ENCODE measurements around the gene MEF2A.
A peak's percentile ranks its signal among the peaks of the same experiment; 100 is the strongest.

Gene MEF2A

DNA sequence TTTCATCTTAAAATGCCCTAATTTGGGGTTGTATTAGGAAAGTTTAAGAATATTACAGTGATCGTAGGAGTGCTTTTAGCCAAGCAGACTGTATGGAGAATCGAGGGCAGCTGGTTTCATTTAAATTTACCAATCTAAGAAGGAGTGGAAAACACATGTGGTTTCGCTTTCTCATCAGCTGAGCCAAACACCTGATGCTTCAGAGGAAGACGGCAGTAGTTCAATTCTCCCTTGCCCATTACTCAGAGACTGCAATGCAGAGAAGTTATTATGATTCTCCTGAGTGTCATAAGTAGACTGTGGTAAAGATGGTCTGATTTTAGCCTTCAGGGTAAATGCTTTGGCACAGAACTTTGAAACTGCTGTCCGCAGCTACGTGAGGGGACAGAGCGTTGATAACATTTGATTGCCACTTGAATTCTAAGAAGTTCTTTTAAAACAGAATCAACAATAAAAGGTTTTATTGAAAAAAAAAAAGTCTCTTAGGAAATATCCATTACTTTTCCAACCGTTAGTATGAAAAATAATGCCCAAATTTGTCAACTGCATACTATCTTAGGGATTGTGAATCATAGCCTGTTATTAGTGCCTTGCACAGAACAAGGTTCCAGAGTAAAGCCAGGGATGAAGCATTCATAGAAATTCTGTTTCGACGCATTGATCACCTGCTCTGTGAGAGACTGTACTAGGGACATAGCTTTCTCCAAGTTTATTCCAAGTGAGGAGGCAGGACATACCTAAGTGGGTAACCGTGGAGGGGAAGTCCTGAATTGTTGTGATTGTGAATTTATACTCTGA is 141.9 kb downstream of the MEF2A start:
- Histone ChIP-seq H4K20me1 (peaks cover 40% of the 10 kb centered on the region), H3K9ac (0 out of 2 replicates have a peak overlapping the region, but pooled peaks have one; percentile 23), H3K9me3 (no peaks in the 10 kb centered on the region), H3K27ac (peak overlapping the region; percentile 11; the same call in 1 of the 2 replicates), H3K36me3 (peaks cover 53% of the 10 kb centered on the region), H3K27me3 (no peaks in the 10 kb centered on the region), H3K4me2 (peak overlapping the region; percentile 46), H3K4me1 (peaks cover 98% of the 10 kb centered on the region), H3K4me3 (no peak overlapping the region)
- no peak for TF ChIP-seq Cebpa-rat (IDR thresholded peaks at IDR 0.05)

DNA sequence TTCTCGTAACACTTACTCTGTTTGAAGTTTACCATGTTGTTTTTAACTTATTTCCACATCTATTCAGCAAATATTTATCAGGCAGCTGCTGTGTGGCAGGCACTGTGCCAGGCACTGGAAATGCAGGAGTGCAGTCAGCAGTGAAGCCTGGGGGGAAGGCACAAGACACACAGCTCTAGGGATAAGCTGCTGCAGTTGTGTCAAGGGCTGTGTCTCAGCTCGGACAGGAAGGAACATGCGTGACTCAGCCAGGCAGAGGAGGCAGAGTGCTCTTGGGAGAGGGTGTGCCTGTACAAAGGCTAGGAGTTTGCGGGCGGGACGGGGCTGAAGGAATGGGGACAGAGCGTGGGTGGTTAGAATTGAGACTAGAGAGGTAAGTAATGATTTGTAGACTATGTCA is 142.8 kb downstream of the MEF2A start:
- Histone ChIP-seq H3K9me3 (no peaks in the 10 kb centered on the region), H4K20me1 (peaks cover 41% of the 10 kb centered on the region), H3K27ac (peak overlapping the region; percentile 8; the same call in 1 of the 2 replicates), H3K4me1 (peaks cover 95% of the 10 kb centered on the region), H3K4me2 (no peak overlapping the region), H3K27me3 (no peaks in the 10 kb centered on the region), H3K4me3 (no peak overlapping the region), H3K9ac (no peak overlapping the region), H3K36me3 (peaks cover 58% of the 10 kb centered on the region)
- no peak for TF ChIP-seq Cebpa-rat (IDR thresholded peaks at IDR 0.05)

DNA sequence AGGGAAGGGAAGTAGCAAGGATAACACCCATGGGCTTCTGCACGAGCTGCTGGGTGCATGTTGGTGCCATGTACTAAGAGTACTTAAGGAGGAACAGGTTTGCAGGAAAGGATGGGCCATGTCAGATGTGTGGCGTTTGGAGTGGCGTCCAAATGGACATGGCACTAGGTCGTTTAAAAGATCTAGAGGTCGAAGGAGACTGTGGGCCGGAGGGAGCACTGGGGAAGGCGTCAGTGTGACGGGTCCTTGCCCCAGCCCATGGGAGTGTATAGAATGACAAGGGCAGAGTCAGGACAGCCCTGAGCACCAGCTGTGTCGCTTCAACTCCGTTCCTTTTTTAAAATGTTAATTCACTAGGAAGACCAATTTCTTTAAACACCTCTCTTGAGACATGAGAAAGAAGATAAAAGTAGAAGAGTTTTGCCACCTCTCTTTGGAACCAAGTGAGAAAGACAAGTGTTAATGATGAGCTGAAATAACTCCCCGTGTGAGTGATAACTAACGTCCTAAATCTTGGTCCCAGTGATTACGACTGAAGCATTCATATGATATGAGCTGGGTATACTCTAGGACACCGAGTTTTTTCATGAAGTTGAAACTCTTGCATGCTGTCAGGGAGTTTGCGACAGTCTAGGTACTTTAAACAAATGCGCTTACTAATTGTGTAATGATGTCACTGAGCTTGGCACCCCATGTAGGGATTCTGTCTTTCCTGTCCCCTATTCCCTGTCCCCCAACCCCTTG is 143.6 kb downstream of the MEF2A start:
- Histone ChIP-seq H3K9ac (no peak overlapping the region), H3K27me3 (no peaks in the 10 kb centered on the region), H3K27ac (0 out of 2 replicates have a peak overlapping the region, but pooled peaks have one; percentile 8), H3K4me2 (no peak overlapping the region), H3K36me3 (peaks cover 67% of the 10 kb centered on the region), H3K9me3 (no peaks in the 10 kb centered on the region), H4K20me1 (peaks cover 41% of the 10 kb centered on the region), H3K4me3 (no peak overlapping the region), H3K4me1 (peaks cover 94% of the 10 kb centered on the region)
- no peak for TF ChIP-seq Cebpa-rat (IDR thresholded peaks at IDR 0.05)

DNA sequence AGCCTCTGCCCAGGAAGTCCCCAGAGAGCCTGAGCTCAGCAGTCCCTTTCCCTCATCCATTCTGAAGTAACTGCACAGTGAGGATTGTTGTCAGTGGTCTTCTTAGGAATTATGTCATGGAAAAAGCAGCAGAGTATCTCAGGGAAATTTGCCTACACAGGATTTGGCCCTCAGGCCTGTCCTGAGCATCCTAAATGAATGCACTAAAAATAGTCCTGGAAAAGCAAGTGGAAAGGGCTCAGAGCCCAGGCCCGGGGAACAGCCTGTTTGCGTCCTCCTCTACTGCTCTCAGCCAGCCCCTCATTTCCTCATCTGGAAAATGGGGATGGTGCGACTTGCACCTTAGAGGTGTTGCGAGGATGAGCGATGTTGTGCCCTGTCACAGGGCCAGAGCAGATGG is 145.8 kb downstream of the MEF2A start:
- Histone ChIP-seq H3K4me1 (peaks cover 94% of the 10 kb centered on the region), H3K4me2 (peak overlapping the region; percentile 61), H4K20me1 (peaks cover 41% of the 10 kb centered on the region), H3K9me3 (no peaks in the 10 kb centered on the region), H3K9ac (0 out of 2 replicates have a peak overlapping the region, but pooled peaks have one; percentile 2), H3K27ac (0 out of 2 replicates have a peak overlapping the region, but pooled peaks have one; percentile 1), H3K27me3 (no peaks in the 10 kb centered on the region), H3K4me3 (no peak overlapping the region), H3K36me3 (peaks cover 72% of the 10 kb centered on the region)
- no peak for TF ChIP-seq Cebpa-rat (IDR thresholded peaks at IDR 0.05)

DNA sequence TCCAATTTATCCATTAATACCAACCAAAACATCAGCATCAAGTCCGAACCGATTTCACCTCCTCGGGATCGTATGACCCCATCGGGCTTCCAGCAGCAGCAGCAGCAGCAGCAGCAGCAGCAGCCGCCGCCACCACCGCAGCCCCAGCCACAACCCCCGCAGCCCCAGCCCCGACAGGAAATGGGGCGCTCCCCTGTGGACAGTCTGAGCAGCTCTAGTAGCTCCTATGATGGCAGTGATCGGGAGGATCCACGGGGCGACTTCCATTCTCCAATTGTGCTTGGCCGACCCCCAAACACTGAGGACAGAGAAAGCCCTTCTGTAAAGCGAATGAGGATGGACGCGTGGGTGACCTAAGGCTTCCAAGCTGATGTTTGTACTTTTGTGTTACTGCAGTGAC is 146.6 kb downstream of the MEF2A start:
- Histone ChIP-seq H3K36me3 (peaks cover 72% of the 10 kb centered on the region), H3K4me2 (peak overlapping the region; percentile 61), H3K27ac (0 out of 2 replicates have a peak overlapping the region, but pooled peaks have one; percentile 1), H3K9ac (no peak overlapping the region), H3K4me1 (peaks cover 92% of the 10 kb centered on the region), H3K9me3 (no peaks in the 10 kb centered on the region), H3K4me3 (no peak overlapping the region), H4K20me1 (peaks cover 41% of the 10 kb centered on the region), H3K27me3 (no peaks in the 10 kb centered on the region)
- no peak for TF ChIP-seq Cebpa-rat (IDR thresholded peaks at IDR 0.05)

- Histone ChIP-seq H3K4me1 (peaks cover 93% of the 10 kb centered on the region), H3K9ac (peak overlapping the region; percentile 79), H3K36me3 (peaks cover 30% of the 10 kb centered on the region), H3K4me3 (peak overlapping the region; percentile 58), H3K9me3 (peaks cover under 1% of the 10 kb centered on the region), H3K27me3 (no peaks in the 10 kb centered on the region), H3K27ac (peak overlapping the region; percentile 96), H4K20me1 (peaks cover 12% of the 10 kb centered on the region), H3K4me2 (peak overlapping the region; percentile 94)
- TF ChIP-seq Cebpa-rat (IDR thresholded peaks at IDR 0.05): no peak
Measured at GRCh38 chr15:99716540-99717095, 150.8 kb downstream of the MEF2A start.

GRCh38 chr15:99717161-99718009 is 151.6 kb downstream of the MEF2A start:
- Histone ChIP-seq H3K9me3 (peaks cover 9% of the 10 kb centered on the region), H3K4me2 (peak overlapping the region; percentile 94), H3K4me1 (peaks cover 92% of the 10 kb centered on the region), H3K27ac (peak overlapping the region; percentile 96), H3K27me3 (no peaks in the 10 kb centered on the region), H3K36me3 (peaks cover 29% of the 10 kb centered on the region), H3K4me3 (peak overlapping the region; percentile 58), H3K9ac (peak overlapping the region; percentile 79), H4K20me1 (peaks cover 4% of the 10 kb centered on the region; the same call in 1 of the 2 replicates)
- no peak for TF ChIP-seq Cebpa-rat (IDR thresholded peaks at IDR 0.05)

DNA sequence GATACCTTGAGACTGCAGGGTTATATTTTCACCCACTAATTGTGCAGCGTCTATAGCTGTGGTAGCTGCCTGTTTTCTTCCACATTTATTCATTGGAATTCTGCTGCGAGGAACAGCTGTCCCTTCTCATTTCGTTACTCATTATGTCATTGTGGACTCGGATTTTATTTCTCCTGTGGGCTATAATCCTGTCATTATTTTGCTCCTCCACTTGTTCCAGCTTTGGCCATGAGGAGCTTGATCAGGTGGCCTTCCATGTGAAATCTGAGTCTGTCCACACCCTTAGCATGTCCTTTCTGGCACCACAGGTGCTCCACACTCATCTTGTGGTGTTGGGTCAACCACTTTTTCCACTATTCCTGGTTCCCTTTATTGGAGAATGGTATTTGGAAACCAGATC is 152.6 kb downstream of the MEF2A start:
- TF ChIP-seq Cebpa-rat (IDR thresholded peaks at IDR 0.05): no peak
- Histone ChIP-seq H3K9ac (peak overlapping the region; percentile 79; the same call in 1 of the 2 replicates), H3K27ac (peak overlapping the region; percentile 96), H4K20me1 (no peaks in the 10 kb centered on the region), H3K36me3 (peaks cover 26% of the 10 kb centered on the region), H3K4me1 (peaks cover 93% of the 10 kb centered on the region), H3K4me2 (peak overlapping the region; percentile 94), H3K27me3 (no peaks in the 10 kb centered on the region), H3K4me3 (peak overlapping the region; percentile 58), H3K9me3 (peaks cover 15% of the 10 kb centered on the region)

DNA sequence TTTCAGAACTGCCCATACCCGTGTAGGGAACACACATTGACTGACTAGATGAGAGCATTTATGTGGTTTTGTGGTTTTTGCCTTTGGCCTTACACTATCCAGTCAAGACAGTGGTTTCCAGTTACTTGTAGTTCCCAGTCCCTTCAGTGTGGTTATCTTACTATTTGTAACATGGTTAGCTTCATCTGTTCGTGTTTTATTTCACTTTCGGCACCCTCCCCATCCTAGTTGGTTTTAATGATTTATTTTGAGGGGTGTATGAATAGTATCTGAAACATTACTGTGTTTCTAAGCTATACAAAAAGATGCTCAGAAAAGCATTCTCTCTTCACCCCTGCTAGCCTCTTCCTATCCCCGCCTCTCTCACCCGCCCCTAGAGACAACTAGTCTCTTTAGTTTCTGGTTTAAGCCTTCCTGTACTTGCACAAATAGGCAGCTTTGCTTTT is 153.3 kb downstream of the MEF2A start:
- peak overlapping the region; percentile 58 for H3K4me3 ChIP-seq
- peaks cover 27% of the 10 kb centered on the region for H3K36me3 ChIP-seq
- H3K27me3 ChIP-seq: no peaks in the 10 kb centered on the region
- peak overlapping the region; percentile 96 for H3K27ac ChIP-seq
- H3K4me2 ChIP-seq: peak overlapping the region; percentile 94
- H4K20me1 ChIP-seq: no peaks in the 10 kb centered on the region
- H3K9ac ChIP-seq: peak overlapping the region; percentile 79
- peaks cover 22% of the 10 kb centered on the region for H3K9me3 ChIP-seq
- no peak for TF ChIP-seq Cebpa-rat (IDR thresholded peaks at IDR 0.05)
- H3K4me1 ChIP-seq: peaks cover 95% of the 10 kb centered on the region

Data from BLaER1 (cell line).